ENCODE data around the gene PFDN5.

Gene PFDN5

DNA sequence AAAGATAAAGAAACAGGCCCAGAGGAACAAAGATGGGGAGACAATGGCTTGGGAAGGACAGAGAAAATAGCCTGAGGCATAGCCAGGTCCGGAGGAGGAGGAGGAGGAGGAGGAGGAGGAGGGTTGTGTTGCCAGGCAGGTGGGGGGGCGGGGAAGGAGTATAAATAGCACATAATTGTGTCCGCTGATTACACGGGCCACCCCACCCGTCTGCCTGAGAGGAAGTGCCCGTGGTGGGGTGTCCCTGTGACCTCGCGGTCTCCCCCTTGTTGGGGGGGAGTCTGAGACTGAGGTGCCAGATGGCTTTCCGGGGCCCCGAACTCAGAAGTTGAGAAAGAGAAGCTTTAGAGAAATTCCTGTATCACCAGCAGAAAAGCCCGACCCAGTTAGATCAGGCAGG lies 42.7 kb downstream of the PFDN5 start:
- no peak for DNase-seq (ENCODE audit: low read depth)
- TF ChIP-seq, protein P1, sequence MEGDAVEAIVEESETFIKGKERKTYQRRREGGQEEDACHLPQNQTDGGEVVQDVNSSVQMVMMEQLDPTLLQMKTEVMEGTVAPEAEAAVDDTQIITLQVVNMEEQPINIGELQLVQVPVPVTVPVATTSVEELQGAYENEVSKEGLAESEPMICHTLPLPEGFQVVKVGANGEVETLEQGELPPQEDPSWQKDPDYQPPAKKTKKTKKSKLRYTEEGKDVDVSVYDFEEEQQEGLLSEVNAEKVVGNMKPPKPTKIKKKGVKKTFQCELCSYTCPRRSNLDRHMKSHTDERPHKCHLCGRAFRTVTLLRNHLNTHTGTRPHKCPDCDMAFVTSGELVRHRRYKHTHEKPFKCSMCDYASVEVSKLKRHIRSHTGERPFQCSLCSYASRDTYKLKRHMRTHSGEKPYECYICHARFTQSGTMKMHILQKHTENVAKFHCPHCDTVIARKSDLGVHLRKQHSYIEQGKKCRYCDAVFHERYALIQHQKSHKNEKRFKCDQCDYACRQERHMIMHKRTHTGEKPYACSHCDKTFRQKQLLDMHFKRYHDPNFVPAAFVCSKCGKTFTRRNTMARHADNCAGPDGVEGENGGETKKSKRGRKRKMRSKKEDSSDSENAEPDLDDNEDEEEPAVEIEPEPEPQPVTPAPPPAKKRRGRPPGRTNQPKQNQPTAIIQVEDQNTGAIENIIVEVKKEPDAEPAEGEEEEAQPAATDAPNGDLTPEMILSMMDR (conservative IDR thresholded peaks at IDR 0.05; ENCODE audit: low read length): no peak
- H3K4me3 ChIP-seq (ENCODE audit: low read length): no peak overlapping the region

DNA sequence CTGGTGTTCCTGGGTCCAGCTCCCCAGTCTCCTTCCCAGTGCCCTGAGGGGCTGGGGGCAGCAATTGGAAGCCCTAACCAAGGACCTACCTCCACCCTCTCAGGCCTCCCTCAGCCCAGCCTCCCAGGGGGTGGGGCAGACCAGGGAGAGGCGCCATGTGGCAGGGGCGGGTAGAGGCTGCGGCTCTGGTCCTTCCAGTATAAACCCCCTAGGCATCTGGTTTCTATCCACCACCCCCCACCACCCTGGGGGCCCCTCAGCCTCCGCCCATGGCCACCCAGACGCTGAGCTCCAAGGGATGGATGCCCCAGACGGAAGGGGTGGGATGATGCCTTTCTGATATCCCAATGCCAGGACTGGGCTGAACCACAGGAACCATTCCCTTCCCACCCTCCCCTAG lies 43.6 kb downstream of the PFDN5 start:
- no peak overlapping the region for H3K4me3 ChIP-seq (ENCODE audit: low read length)
- TF ChIP-seq, protein P1 (conservative IDR thresholded peaks at IDR 0.05; ENCODE audit: low read length): no peak
- no peak for DNase-seq (ENCODE audit: low read depth)

DNA sequence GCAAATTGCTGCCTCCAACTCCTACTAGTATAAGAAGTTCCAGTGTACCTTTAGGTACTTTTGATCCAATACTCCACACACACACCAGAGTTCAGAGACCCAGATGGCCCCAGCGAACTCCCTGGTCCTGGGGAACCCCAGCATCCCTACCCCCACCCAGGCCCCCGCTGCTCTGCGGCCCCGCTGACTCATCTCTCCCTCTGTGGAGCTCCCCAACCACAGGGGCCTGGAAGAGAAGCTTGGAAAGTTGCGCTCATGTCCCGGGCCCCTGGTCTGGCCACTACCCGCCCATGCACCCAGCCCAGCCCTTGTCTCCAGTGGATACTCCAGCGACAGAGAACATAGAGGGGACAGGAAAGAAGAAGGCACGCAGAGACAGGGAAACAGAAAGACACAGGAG lies 45.1 kb downstream of the PFDN5 start:
- H3K4me3 ChIP-seq (ENCODE audit: low read length): no peak overlapping the region
- DNase-seq (ENCODE audit: low read depth): no peak
- TF ChIP-seq, protein P1 (conservative IDR thresholded peaks at IDR 0.05; ENCODE audit: low read length): no peak

DNA sequence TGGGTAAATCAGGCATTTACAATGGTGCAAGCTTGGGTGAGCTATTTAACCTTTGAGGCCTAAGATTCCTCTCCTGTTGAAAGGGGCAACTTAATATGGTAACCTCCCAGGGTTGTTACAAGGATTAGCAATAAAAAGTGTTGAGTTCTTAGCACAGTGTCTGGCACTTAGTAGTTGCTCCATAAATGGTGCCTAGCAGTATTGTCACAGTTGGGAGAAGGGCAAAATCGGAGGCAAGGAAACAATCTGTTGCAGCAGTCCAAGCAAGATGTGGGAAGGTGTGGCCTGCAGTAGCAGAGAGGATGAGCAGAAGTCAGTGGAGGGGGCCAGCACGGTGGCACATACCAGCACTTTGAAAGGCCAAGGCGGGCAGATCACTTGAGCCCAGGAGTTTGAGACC lies 48.1 kb downstream of the PFDN5 start:
- DNase-seq (ENCODE audit: low read depth): no peak
- TF ChIP-seq, protein P1 (conservative IDR thresholded peaks at IDR 0.05; ENCODE audit: low read length): no peak
- no peak overlapping the region for H3K4me3 ChIP-seq (ENCODE audit: low read length)

DNA sequence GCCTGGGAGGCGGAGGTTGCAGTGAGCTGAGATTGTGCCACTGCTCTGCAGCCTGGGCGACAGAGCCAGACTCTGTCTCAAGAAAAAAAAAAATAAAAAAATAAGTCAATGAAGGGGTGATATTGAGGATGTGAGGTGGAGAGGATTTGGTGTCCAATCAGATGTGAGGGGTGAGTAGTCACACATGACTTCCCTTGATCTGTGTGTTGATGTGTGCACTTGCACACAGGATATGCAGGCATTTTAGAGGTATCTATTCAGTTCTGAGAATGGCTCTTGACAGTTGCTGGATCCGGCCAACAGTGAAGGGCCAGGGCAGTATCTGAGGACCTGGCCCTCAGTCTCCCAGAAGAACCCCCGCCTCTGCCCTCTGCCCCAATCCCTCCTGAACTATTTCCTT lies 48.6 kb downstream of the PFDN5 start:
- H3K4me3 ChIP-seq (ENCODE audit: low read length): no peak overlapping the region
- DNase-seq (ENCODE audit: low read depth): no peak
- TF ChIP-seq, protein P1 (conservative IDR thresholded peaks at IDR 0.05; ENCODE audit: low read length): no peak

DNA sequence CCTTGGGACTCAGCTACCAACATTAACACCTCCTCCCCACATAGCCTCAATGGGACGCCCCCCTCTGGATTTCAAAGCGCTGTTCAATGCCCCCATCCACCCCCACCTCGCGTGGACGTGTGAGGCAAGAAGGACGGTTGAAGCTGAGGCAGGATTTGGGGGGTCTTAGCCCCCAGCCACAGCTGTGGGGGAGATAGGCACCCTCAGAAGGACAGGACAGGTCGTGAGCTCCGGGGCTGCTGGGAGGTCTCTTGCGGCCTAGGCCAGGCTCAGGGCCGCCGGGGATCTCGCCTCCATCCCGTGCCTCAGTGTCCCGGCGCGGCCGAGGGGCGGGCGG lies 49.1 kb downstream of the PFDN5 start:
- TF ChIP-seq, protein P1 (conservative IDR thresholded peaks at IDR 0.05; ENCODE audit: low read length): no peak
- DNase-seq (ENCODE audit: low read depth): no peak
- peak overlapping the region; percentile 56 for H3K4me3 ChIP-seq (ENCODE audit: low read length)

DNA sequence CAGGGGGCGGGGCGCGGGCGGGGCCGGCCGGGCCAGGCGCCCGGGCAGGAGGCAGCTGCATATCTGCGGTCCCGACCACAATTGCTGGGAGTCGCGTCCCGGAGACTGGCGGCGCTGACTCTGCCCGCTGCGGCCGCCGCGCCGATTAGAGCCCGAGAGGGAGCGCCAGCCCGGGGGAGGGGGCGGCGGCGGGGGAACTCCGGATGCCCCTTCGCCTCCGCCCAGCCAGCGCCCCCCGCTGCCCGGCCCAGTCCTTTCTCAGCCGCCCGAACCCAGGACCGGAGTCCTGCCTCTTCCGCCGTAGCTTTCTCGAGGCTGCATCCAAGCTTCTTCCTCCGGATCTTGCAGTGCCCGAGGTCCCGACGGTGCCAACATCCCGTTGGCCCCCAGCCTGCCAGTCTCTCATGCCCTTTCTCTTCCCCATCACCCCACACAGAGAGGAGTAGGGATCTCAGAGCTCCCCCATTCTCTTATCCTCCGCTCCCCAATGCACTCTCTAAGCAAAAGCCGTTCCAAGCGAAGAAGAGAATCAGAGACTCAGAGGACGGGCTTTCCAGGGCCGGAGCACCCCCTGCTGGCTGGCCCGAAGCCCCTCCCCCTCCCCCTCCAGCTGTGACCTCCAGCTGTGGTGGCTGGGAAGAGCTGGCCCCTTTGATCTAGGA lies 49.6 kb downstream of the PFDN5 start:
- TF ChIP-seq, protein P1 (conservative IDR thresholded peaks at IDR 0.05; ENCODE audit: low read length): peak; percentile 73
- DNase-seq (ENCODE audit: low read depth): peak; percentile 72
- peak overlapping the region; percentile 74 for H3K4me3 ChIP-seq (ENCODE audit: low read length)

All from AG10803 (cell line).